ENCODE measurements around the gene DIPK1B.

GRCh38 chr9:136671646-136672430 is 40.5 kb upstream of the DIPK1B start:
- TF ChIP-seq EZH2phosphoT487 (IDR thresholded peaks at IDR 0.05; ENCODE audit: unreplicated experiment), result no peak
- no peak for TF ChIP-seq EZH2 (IDR thresholded peaks at IDR 0.05; ENCODE audit: low read depth, unreplicated experiment)

Data from GM23338 (cell line).